ENCODE measurements around the gene FARS2. TPM values are rescaled to one million over a fixed set of nuclear protein-coding genes. Genes with fewer than 3 reads are reported as not detected.

Gene FARS2
- total and polyA plus RNA-seq, 4 donors = 6.3 to 14.2 (median 10.5) TPM

GRCh38 chr6:5630636-5631035, 369.3 kb downstream of the FARS2 start:
- no peak overlapping the region for H3K4me3 ChIP-seq (ENCODE audit: low read length in 2 of 2)
- H3K4me1 ChIP-seq (ENCODE audit: control insufficient read depth in 1 of 2, insufficient read depth in 2 of 2, low read length in 2 of 2) = no peaks in the 10 kb centered on the region
- no peaks in the 10 kb centered on the region for H3K9me3 ChIP-seq (ENCODE audit: control insufficient read depth, low read length)
- intact Hi-C loops (cut with DNase I) = no loop called here
- no peak for ATAC-seq (ENCODE audit: low FRiP score)
- DNase-seq = no peak
- no peaks in the 10 kb centered on the region for H3K36me3 ChIP-seq (ENCODE audit: control insufficient read depth in 1 of 2, insufficient read depth in 2 of 2, low read length in 1 of 2)
- H3K27me3 ChIP-seq (ENCODE audit: control insufficient read depth in 1 of 2, insufficient read depth in 2 of 2, low read length in 1 of 2) = no peaks in the 10 kb centered on the region
- no peak overlapping the region for H3K27ac ChIP-seq (ENCODE audit: low read depth in 1 of 2, low read length in 2 of 2)
- whole genome bisulfite sequencing, 2 donors = 92% methylated on average over 5 of the region's 5 CpGs

- H3K27me3 ChIP-seq (ENCODE audit: control insufficient read depth in 1 of 2, insufficient read depth in 2 of 2, low read length in 1 of 2) = no peaks in the 10 kb centered on the region
- no peaks in the 10 kb centered on the region for H3K36me3 ChIP-seq (ENCODE audit: control insufficient read depth in 1 of 2, insufficient read depth in 2 of 2, low read length in 1 of 2)
- WGBS, 2 donors = 86 to 88% methylated on average over 7 of the region's 7 CpGs
- no peak for DNase-seq
- H3K4me1 ChIP-seq (ENCODE audit: control insufficient read depth in 1 of 2, insufficient read depth in 2 of 2, low read length in 2 of 2) = no peaks in the 10 kb centered on the region
- ATAC-seq (ENCODE audit: low FRiP score) = no peak
- no peaks in the 10 kb centered on the region for H3K9me3 ChIP-seq (ENCODE audit: control insufficient read depth, low read length)
- no peak overlapping the region for H3K4me3 ChIP-seq (ENCODE audit: low read length in 2 of 2)
- H3K27ac ChIP-seq (ENCODE audit: low read depth in 1 of 2, low read length in 2 of 2) = no peak overlapping the region
- intact Hi-C loops (cut with DNase I) = no loop called here
Observed at GRCh38 chr6:5632348-5632935, 371.1 kb downstream of the FARS2 start.

GRCh38 chr6:5634525-5634924, 373.2 kb downstream of the FARS2 start:
- no peaks in the 10 kb centered on the region for H3K27me3 ChIP-seq (ENCODE audit: control insufficient read depth in 1 of 2, insufficient read depth in 2 of 2, low read length in 1 of 2)
- ATAC-seq (ENCODE audit: low FRiP score) (no peak), DNase-seq (no peak)
- intact Hi-C loops (cut with DNase I) = no loop called here
- H3K36me3 ChIP-seq (ENCODE audit: control insufficient read depth in 1 of 2, insufficient read depth in 2 of 2, low read length in 1 of 2) = peaks cover 0 to under 1% of the 10 kb centered on the region in 2 donors
- 68 to 72% methylated on average over 4 of the region's 4 CpGs for WGBS, 2 donors
- H3K4me1 ChIP-seq (ENCODE audit: control insufficient read depth in 1 of 2, insufficient read depth in 2 of 2, low read length in 2 of 2) = no peaks in the 10 kb centered on the region
- H3K9me3 ChIP-seq (ENCODE audit: control insufficient read depth, low read length) = peaks cover under 1% of the 10 kb centered on the region
- H3K4me3 ChIP-seq (ENCODE audit: low read length in 2 of 2) = no peak overlapping the region
- H3K27ac ChIP-seq (ENCODE audit: low read depth in 1 of 2, low read length in 2 of 2) = no peak overlapping the region

- intact Hi-C loops (cut with DNase I) = no loop called here
- Histone ChIP-seq H3K4me1 (ENCODE audit: control insufficient read depth in 1 of 2, insufficient read depth in 2 of 2, low read length in 2 of 2) (no peaks in the 10 kb centered on the region), H3K27ac (ENCODE audit: low read depth in 1 of 2, low read length in 2 of 2) (no peak overlapping the region), H3K4me3 (ENCODE audit: low read length in 2 of 2) (no peak overlapping the region), H3K9me3 (ENCODE audit: control insufficient read depth, low read length) (peaks cover 7% of the 10 kb centered on the region), H3K27me3 (ENCODE audit: control insufficient read depth in 1 of 2, insufficient read depth in 2 of 2, low read length in 1 of 2) (no peaks in the 10 kb centered on the region), H3K36me3 (ENCODE audit: control insufficient read depth in 1 of 2, insufficient read depth in 2 of 2, low read length in 1 of 2) (peaks cover 0 to 4% of the 10 kb centered on the region in 2 donors)
- WGBS, 2 donors = 83 to 87% methylated on average over 16 of the region's 16 CpGs
- ATAC-seq (ENCODE audit: low FRiP score) = no peak
- DNase-seq = no peak
Observed at GRCh38 chr6:5636210-5637030, 375.1 kb downstream of the FARS2 start.

- Histone ChIP-seq H3K4me3 (ENCODE audit: low read length in 2 of 2) (no peak overlapping the region), H3K27me3 (ENCODE audit: control insufficient read depth in 1 of 2, insufficient read depth in 2 of 2, low read length in 1 of 2) (no peaks in the 10 kb centered on the region), H3K36me3 (ENCODE audit: control insufficient read depth in 1 of 2, insufficient read depth in 2 of 2, low read length in 1 of 2) (peaks cover 0 to 4% of the 10 kb centered on the region in 2 donors), H3K27ac (ENCODE audit: low read depth in 1 of 2, low read length in 2 of 2) (no peak overlapping the region), H3K9me3 (ENCODE audit: control insufficient read depth, low read length) (peaks cover 7% of the 10 kb centered on the region), H3K4me1 (ENCODE audit: control insufficient read depth in 1 of 2, insufficient read depth in 2 of 2, low read length in 2 of 2) (no peaks in the 10 kb centered on the region)
- intact Hi-C loops (cut with DNase I) = no loop called here
- ATAC-seq (ENCODE audit: low FRiP score) (no peak), DNase-seq (no peak)
- WGBS, 2 donors = 90 to 93% methylated on average over 5 of the region's 5 CpGs
Observed at GRCh38 chr6:5637714-5638113, 376.4 kb downstream of the FARS2 start.

- no peak for DNase-seq
- Histone ChIP-seq H3K4me3 (ENCODE audit: low read length in 2 of 2) (no peak overlapping the region), H3K27ac (ENCODE audit: low read depth in 1 of 2, low read length in 2 of 2) (no peak overlapping the region), H3K27me3 (ENCODE audit: control insufficient read depth in 1 of 2, insufficient read depth in 2 of 2, low read length in 1 of 2) (no peaks in the 10 kb centered on the region), H3K9me3 (ENCODE audit: control insufficient read depth, low read length) (peaks cover 7% of the 10 kb centered on the region), H3K4me1 (ENCODE audit: control insufficient read depth in 1 of 2, insufficient read depth in 2 of 2, low read length in 2 of 2) (no peaks in the 10 kb centered on the region), H3K36me3 (ENCODE audit: control insufficient read depth in 1 of 2, insufficient read depth in 2 of 2, low read length in 1 of 2) (peaks cover 0 to 4% of the 10 kb centered on the region in 2 donors)
- intact Hi-C loops (cut with DNase I) = no loop called here
- WGBS, 2 donors = 81 to 83% methylated on average over 8 of the region's 8 CpGs
- ATAC-seq (ENCODE audit: low FRiP score) = no peak
Observed at GRCh38 chr6:5638666-5639065, 377.4 kb downstream of the FARS2 start.

GRCh38 chr6:5639193-5639592, 377.9 kb downstream of the FARS2 start:
- no peaks in the 10 kb centered on the region for H3K4me1 ChIP-seq (ENCODE audit: control insufficient read depth in 1 of 2, insufficient read depth in 2 of 2, low read length in 2 of 2)
- H3K36me3 ChIP-seq (ENCODE audit: control insufficient read depth in 1 of 2, insufficient read depth in 2 of 2, low read length in 1 of 2) = peaks cover 0 to 4% of the 10 kb centered on the region in 2 donors
- ATAC-seq (ENCODE audit: low FRiP score) (no peak), DNase-seq (no peak)
- no peak overlapping the region for H3K4me3 ChIP-seq (ENCODE audit: low read length in 2 of 2)
- H3K27ac ChIP-seq (ENCODE audit: low read depth in 1 of 2, low read length in 2 of 2) = no peak overlapping the region
- no peaks in the 10 kb centered on the region for H3K27me3 ChIP-seq (ENCODE audit: control insufficient read depth in 1 of 2, insufficient read depth in 2 of 2, low read length in 1 of 2)
- WGBS, 2 donors = 87 to 89% methylated on average over 2 of the region's 2 CpGs
- peaks cover 7% of the 10 kb centered on the region for H3K9me3 ChIP-seq (ENCODE audit: control insufficient read depth, low read length)
- intact Hi-C loops (cut with DNase I) = no loop called here

GRCh38 chr6:5640614-5641013, 379.3 kb downstream of the FARS2 start:
- WGBS, 2 donors = 98 to 99% methylated on average over 4 of the region's 4 CpGs
- intact Hi-C loops (cut with DNase I) = no loop called here
- ATAC-seq (ENCODE audit: low FRiP score) = no peak

More at GRCh38 chr6:5640614-5641013, 379.3 kb downstream of the FARS2 start:
- H3K4me3 ChIP-seq (ENCODE audit: low read length in 2 of 2) = no peak overlapping the region
- H3K27ac ChIP-seq (ENCODE audit: low read depth in 1 of 2, low read length in 2 of 2) = no peak overlapping the region
- no peak for DNase-seq
- no peaks in the 10 kb centered on the region for H3K27me3 ChIP-seq (ENCODE audit: control insufficient read depth in 1 of 2, insufficient read depth in 2 of 2, low read length in 1 of 2)
- peaks cover 7% of the 10 kb centered on the region for H3K9me3 ChIP-seq (ENCODE audit: control insufficient read depth, low read length)
- no peaks in the 10 kb centered on the region for H3K4me1 ChIP-seq (ENCODE audit: control insufficient read depth in 1 of 2, insufficient read depth in 2 of 2, low read length in 2 of 2)
- peaks cover 0 to 4% of the 10 kb centered on the region in 2 donors for H3K36me3 ChIP-seq (ENCODE audit: control insufficient read depth in 1 of 2, insufficient read depth in 2 of 2, low read length in 1 of 2)
